Measurements from ENCODE around the gene IRX2.

Gene IRX2

DNA sequence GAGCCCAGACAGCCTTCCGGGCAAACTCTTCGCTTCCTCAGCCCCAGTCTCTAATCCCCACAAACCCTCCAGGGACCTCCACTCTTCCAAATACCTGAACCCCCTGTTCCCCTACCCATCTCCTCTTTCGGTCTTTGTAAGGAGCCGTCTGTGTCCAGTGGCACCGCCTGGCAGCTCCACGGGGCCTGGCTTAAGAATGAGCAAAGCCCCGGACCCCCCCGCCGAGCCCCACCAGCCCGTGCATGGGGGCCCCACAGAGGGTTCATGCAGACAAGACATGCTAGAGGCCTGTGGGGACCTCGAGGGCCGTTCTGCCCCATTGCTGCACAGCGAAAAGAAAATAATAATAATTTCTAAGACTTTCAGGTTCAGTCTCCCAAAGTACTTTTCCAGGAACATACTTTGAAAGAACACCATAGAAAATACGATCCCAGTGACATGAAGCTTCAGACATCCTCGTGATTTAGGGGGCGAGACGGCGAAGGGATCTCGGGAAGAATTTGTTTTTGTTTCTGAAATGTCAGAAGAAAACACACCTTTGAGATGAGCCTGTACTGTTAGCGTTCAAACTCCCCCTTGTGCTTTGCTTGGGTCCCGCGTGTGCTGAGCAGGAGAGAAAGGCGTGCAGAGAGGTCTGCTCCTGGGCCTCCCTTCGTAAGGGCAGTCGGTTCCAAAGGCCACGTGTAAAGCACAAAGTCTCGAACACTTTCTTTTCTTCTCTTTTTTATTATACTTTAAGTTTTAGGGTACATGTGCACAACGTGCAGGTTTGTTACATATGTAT, 49.2 kb downstream of the IRX2 start:
- Mint-ChIP-seq H3K36me3 (ENCODE audit: low read depth) (no peaks in the 10 kb centered on the region), H3K27ac (no peak overlapping the region), H3K4me1 (ENCODE audit: low read depth) (no peaks in the 10 kb centered on the region), H3K27me3 (no peaks in the 10 kb centered on the region), H3K4me3 (no peak overlapping the region), H3K9me3 (no peaks in the 10 kb centered on the region)

DNA sequence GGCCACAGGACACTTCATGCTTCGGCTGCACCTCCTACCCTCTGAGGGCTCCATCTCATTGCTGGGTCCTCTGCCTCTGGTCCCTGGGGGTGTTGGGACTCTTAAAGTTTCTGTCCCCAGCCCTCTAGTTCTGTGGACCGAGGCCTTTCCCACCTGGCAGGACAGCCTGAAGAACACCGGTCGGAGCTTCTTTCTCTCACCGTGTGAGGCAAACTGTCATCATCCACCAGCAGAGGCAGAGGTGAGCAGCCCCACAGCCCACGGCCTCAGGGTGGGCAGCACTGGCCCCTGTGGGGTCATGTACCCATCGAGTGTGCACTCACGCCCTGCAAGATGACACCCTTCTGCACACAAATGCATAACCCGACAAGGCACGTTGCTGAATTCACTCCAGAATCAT, 49.9 kb downstream of the IRX2 start:
- Mint-ChIP-seq H3K9me3 (no peaks in the 10 kb centered on the region), H3K27ac (no peak overlapping the region), H3K36me3 (ENCODE audit: low read depth) (no peaks in the 10 kb centered on the region), H3K4me1 (ENCODE audit: low read depth) (no peaks in the 10 kb centered on the region), H3K4me3 (no peak overlapping the region), H3K27me3 (no peaks in the 10 kb centered on the region)

DNA sequence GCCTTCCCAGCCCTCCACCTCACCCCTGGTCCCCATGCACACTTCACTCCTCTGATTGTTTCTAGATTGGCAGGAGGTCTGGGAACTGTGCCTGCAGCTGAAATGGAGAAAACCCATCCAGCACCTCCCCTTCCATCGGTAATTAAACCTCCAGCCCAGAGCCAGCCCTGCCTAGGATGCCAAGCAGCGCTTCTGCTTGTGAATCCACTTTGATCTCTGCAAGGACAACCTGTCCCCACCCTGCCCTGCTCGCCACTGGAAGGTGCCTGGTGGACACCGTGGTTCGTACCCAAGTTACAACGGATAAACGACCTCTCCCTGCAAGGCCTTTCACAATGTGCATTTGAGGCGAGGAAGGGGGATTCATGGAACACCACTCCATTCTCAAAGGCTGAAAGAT, 50.6 kb downstream of the IRX2 start:
- no peaks in the 10 kb centered on the region for H3K4me1 Mint-ChIP-seq (ENCODE audit: low read depth)
- H3K9me3 Mint-ChIP-seq = no peaks in the 10 kb centered on the region
- H3K27ac Mint-ChIP-seq = no peak overlapping the region
- H3K27me3 Mint-ChIP-seq = no peaks in the 10 kb centered on the region
- H3K4me3 Mint-ChIP-seq = no peak overlapping the region
- no peaks in the 10 kb centered on the region for H3K36me3 Mint-ChIP-seq (ENCODE audit: low read depth)

DNA sequence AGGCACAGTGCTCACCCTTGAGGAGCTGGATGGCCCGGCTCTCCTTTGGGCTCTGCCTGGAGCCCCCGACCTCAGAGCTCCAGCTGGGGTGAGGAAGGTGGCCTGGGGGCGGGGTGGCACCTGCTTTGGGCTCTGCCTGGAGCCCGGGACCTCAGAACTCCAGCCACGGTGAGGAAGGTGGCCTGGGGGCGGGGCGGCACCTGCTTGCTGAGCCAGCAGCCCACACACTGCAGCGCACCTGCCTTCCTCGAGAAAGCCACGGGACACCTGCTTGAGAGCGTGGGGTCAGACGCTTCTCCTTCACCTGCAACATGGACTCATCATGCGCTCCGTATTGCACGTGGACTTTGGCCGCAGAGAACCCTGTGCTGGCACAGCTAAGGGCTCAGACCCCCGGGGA, 51.8 kb downstream of the IRX2 start:
- no peaks in the 10 kb centered on the region for H3K9me3 Mint-ChIP-seq
- no peak overlapping the region for H3K27ac Mint-ChIP-seq
- no peaks in the 10 kb centered on the region for H3K4me1 Mint-ChIP-seq (ENCODE audit: low read depth)
- no peak overlapping the region for H3K4me3 Mint-ChIP-seq
- no peaks in the 10 kb centered on the region for H3K27me3 Mint-ChIP-seq
- no peaks in the 10 kb centered on the region for H3K36me3 Mint-ChIP-seq (ENCODE audit: low read depth)

DNA sequence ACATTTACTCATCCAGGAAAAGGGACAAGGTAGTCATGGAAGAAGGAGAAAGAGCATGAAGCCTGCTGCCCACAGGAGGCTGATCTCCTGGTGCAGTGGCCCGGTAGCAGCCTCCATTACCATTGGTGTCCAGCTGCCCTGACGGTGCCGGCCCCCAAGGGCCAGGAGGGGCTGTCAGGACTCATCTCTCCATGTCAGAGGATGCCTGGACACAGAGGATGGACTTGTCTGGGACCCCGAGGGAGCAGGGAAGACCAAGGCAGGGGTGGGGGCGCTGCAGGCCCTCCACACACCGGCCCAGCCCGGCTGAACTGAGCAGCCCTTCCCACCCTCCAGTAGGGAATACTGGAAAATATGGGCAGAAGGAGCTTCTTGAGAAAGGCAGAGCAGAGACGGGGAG, 52.2 kb downstream of the IRX2 start:
- no peak overlapping the region for H3K27ac Mint-ChIP-seq
- H3K27me3 Mint-ChIP-seq = no peaks in the 10 kb centered on the region
- H3K36me3 Mint-ChIP-seq (ENCODE audit: low read depth) = no peaks in the 10 kb centered on the region
- no peak overlapping the region for H3K4me3 Mint-ChIP-seq
- H3K4me1 Mint-ChIP-seq (ENCODE audit: low read depth) = no peaks in the 10 kb centered on the region
- H3K9me3 Mint-ChIP-seq = no peaks in the 10 kb centered on the region

DNA sequence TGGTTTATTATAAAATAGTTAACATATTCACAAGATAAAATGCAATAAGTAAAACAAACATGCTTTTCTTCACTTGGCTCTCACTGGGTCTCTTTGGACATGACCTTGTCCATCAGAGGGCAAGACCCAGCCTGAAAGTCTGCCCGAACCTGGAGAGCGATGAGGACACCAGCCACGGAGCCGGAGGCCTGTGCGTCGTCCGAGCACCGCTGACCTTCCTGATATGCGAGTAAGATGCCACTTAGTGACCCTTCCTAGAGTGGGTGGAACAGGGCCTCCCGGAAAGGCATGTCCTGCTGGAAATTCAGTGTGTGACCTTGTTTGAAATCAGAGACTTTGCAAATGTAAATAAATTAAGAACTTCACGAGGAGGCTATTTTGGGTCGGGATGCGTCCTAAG, 52.9 kb downstream of the IRX2 start:
- no peaks in the 10 kb centered on the region for H3K4me1 Mint-ChIP-seq (ENCODE audit: low read depth)
- no peak overlapping the region for H3K4me3 Mint-ChIP-seq
- no peaks in the 10 kb centered on the region for H3K36me3 Mint-ChIP-seq (ENCODE audit: low read depth)
- H3K9me3 Mint-ChIP-seq = no peaks in the 10 kb centered on the region
- no peak overlapping the region for H3K27ac Mint-ChIP-seq
- H3K27me3 Mint-ChIP-seq = no peaks in the 10 kb centered on the region

DNA sequence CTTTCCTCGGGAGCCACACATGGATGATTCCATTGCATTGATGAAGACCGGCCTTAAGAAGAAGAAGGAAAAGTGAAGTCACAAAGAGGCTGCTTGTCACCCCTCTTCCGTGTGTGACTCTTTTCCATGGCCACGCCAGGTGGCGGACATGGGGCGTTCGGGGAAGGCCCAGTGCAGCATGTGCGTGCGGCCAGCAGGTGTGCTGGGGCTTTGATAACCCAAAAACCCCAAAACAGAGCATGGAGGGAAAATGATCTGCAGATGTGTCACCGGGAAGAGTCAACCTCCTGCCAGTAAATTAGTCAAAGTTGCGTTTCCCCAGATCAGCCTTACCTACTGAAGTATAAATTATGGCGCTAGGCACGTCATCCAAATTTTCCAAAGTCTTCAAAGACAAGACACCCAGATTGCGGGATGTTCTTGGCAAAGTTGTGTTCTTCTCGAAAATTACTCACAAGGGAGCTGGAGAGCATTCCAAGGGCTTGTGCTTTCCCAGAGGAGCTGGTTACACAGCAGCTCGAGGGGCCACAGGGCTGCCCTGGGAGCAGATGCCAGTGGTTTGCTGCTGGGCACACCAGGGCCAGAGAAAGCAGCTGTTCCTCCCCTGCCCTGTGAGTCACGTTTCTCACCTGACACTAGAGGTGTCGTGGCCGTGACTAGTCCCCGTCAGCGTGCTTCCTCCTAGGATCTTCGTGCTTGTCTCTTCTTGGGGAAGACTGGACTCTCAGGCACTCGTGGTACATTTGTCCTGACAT, 53.9 kb downstream of the IRX2 start:
- H3K36me3 Mint-ChIP-seq (ENCODE audit: low read depth) = no peaks in the 10 kb centered on the region
- peaks cover under 1% of the 10 kb centered on the region for H3K9me3 Mint-ChIP-seq
- no peaks in the 10 kb centered on the region for H3K27me3 Mint-ChIP-seq
- H3K4me1 Mint-ChIP-seq (ENCODE audit: low read depth) = no peaks in the 10 kb centered on the region
- no peak overlapping the region for H3K27ac Mint-ChIP-seq
- H3K4me3 Mint-ChIP-seq = no peak overlapping the region

DNA sequence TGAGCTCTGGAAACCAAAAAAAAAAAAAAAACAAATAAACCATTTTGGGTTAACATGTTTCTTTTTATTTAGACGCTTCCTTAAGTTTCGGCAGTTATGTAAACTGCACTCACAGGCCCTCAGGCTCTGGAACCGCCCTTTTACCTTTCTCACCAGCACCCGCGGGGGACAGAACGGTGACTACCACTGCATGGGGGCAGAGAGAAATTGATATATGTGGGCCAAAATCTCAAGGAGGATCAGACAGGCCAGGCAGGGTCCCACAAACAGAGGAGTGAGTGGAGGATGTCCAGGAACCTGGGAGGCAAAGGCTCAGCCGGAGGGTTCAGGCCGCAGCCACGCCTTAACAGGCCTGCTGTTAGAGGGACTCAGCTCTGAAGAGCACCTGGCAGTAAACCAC, 54.4 kb downstream of the IRX2 start:
- Mint-ChIP-seq H3K27me3 (no peaks in the 10 kb centered on the region), H3K4me1 (ENCODE audit: low read depth) (no peaks in the 10 kb centered on the region), H3K36me3 (ENCODE audit: low read depth) (no peaks in the 10 kb centered on the region), H3K4me3 (no peak overlapping the region), H3K9me3 (peaks cover 6% of the 10 kb centered on the region), H3K27ac (no peak overlapping the region)

Measured in stimulated activated naive CD8-positive, alpha-beta T cell treated with anti-CD3 and anti-CD28 coated beads, Interleukin-15, Interleukin-2, amounts not matched to agents 100 ng/mL and 50 ng/mL, for 24 hours (primary cell).